Occipital lobe (tissue), 2 donors: ENCODE measurements around the gene CACNA1C. TPM values are rescaled to one million over a fixed set of nuclear protein-coding genes. Genes with fewer than 3 reads are reported as not detected.
"Not testable (repeated sequence)": the region's sequence is repeated elsewhere in the genome, so short reads cannot be mapped to it uniquely, and the experiment has no call there.

Experiments
- DNase-seq: peaks from one replicate; lab custom pipeline; 2025; lab: John Stamatoyannopoulos, UW
- total RNA-seq: library from RNA; depleted of rRNA; stranded (reverse); fragments of >200 nt; gene quantifications from one replicate; pipeline ENCODE4 v1.2.3, GENCODE V29; 2014

The CACNA1C gene
- total RNA-seq, 1 donor from 2014 or later, result 21.4 TPM

DNA sequence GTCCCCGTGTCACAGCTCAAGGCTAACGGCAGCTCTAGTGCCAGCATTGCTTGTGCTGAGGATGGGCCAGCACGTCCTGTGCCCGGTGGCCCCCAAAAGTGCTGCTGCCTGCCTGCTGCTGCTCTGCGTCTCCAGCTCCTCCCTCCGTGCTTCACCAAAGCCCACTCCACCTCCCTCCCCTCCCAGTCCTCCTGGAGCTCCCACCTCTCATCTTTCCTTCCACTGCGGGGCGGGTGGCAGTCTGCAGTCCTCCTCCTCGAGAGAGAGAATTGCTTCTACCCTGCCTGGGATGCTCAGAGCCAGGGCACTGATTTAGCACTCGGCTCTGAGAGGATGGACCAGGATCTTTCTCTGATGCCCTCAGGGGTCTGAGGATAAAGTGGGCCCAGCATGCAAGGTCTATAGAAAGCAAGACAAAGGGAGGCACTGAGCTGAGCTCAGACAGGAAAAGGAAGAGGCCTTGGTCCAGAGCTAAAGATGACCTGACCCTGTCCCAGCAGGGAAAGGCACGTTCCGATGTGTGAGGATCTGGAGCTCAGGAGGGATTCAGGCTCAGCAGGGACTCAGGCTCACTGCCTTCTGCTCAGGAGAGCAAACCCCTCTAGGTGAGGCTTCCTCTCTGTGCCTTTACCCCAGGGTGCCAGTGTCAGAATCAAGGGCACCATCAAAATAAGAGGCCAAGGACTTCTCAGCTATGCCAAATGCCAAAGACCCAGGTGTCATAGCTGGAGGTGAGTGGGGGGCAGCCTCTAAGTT is 628.8 kb downstream of the CACNA1C start:
- no peak for DNase-seq

- no peak for DNase-seq
Measured at GRCh38 chr12:2682296-2683251, 629.8 kb downstream of the CACNA1C start.

- DNase-seq, result no peak
Measured at GRCh38 chr12:2683283-2684025, 630.7 kb downstream of the CACNA1C start.

DNA sequence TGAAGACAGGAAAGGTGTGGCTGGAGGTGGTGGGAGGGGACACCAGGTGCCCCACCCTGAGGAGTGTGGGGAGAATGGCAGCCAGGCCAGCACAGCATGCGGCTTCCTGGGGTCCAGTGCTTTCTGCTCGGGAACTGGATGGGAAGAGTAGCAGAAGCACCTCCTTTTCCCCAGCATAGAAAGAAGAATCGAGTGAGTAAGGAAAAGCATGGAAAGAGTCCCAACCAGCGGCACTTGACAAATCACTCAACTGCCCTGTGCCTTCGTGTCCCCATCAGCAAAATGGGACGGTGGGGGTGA is 631.2 kb downstream of the CACNA1C start:
- not testable (repeated sequence) for DNase-seq

DNA sequence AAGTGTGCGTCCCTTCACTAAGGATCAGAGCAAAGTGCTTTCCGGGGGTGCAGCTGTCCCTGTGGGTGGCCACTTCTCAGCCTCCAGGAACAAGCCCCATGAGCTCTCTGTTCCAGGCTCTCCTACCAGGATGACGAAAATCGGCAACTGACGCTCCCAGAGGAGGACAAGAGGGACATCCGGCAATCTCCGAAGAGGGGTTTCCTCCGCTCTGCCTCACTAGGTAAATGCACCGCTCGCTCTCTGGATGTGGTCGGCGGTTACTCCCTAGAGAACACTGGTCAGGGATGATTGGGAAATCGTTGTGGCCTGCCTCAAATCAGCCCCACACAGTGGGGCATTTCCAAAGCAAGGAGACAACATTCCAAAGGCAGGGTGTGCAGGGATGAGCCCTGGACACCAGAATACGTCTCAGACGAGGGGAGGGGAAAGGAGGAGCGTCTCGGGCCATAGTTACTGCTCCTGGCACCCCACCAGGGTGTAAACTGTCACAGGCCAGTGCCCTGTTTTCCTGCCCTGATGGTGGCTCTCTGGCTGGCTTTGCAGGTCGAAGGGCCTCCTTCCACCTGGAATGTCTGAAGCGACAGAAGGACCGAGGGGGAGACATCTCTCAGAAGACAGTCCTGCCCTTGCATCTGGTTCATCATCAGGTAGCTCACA is 633.0 kb downstream of the CACNA1C start:
- not testable (repeated sequence) for DNase-seq

- no peak for DNase-seq
Measured at GRCh38 chr12:2686280-2686646, 633.5 kb downstream of the CACNA1C start.

GRCh38 chr12:2687058-2687457 is 634.3 kb downstream of the CACNA1C start:
- DNase-seq, result no peak

GRCh38 chr12:2687726-2688125 is 634.9 kb downstream of the CACNA1C start:
- DNase-seq, result no peak

DNA sequence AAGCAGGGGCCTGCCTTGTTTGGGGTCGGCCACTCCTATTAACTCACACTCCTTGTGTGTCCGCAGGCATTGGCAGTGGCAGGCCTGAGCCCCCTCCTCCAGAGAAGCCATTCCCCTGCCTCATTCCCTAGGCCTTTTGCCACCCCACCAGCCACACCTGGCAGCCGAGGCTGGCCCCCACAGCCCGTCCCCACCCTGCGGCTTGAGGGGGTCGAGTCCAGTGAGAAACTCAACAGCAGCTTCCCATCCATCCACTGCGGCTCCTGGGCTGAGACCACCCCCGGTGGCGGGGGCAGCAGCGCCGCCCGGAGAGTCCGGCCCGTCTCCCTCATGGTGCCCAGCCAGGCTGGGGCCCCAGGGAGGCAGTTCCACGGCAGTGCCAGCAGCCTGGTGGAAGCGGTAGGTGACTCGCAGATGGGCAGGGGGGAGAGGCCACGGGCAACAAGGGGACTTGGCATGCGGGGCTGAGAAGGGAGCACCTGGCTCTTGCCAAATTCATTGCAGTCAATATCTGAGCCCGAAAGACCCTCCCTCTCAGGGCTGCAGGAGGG is 635.7 kb downstream of the CACNA1C start:
- DNase-seq, result no peak

DNA sequence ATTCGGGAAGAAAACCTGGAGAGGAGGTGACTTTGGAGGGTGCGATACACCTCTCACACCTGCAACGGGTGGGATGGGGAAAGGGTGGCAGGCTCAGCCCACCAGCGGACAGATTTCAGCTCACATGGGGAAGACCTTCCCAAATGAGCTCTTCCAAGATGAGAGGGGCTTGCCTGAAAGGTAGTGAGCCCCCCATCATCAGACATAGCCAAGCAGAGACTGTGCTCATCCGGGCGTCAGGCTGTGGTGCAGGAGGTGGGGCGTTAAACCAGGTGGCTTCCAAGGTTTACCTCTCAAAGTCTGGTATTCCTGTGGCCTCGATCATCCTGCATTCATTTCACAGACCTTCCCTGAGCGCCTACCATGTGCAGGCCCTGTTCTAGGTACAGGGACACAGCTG is 636.6 kb downstream of the CACNA1C start:
- no peak for DNase-seq

GRCh38 chr12:2689879-2690278 is 637.1 kb downstream of the CACNA1C start:
- no peak for DNase-seq

DNA sequence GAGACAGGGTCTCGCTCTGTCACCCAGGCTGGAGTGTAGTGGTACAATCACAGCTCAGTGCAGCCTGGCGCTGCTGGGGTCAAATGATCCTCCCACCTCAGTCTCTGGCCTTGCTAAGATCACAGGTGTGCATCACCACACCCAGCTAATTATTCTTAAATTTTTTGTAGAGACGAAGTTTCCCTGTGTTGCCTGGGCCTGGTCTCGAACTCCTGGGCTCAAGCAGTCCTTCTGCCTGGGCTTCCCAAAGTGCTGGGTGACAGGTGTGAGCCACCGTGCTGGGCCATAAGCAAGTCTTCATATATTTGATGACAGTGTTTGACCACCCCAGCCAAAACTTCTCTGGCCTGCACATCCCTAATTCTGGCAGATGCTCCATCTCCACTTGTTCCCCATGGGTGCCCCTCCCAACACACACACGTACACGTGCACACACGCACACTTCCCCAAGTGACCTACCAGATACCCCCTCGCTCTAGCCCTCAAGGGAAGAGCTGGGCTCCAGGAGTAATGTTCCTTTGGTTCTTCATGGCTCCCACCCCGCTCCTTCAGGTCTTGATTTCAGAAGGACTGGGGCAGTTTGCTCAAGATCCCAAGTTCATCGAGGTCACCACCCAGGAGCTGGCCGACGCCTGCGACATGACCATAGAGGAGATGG is 637.7 kb downstream of the CACNA1C start:
- DNase-seq, result no peak

- DNase-seq, result no peak
Measured at GRCh38 chr12:2691006-2691344, 638.2 kb downstream of the CACNA1C start.

DNA sequence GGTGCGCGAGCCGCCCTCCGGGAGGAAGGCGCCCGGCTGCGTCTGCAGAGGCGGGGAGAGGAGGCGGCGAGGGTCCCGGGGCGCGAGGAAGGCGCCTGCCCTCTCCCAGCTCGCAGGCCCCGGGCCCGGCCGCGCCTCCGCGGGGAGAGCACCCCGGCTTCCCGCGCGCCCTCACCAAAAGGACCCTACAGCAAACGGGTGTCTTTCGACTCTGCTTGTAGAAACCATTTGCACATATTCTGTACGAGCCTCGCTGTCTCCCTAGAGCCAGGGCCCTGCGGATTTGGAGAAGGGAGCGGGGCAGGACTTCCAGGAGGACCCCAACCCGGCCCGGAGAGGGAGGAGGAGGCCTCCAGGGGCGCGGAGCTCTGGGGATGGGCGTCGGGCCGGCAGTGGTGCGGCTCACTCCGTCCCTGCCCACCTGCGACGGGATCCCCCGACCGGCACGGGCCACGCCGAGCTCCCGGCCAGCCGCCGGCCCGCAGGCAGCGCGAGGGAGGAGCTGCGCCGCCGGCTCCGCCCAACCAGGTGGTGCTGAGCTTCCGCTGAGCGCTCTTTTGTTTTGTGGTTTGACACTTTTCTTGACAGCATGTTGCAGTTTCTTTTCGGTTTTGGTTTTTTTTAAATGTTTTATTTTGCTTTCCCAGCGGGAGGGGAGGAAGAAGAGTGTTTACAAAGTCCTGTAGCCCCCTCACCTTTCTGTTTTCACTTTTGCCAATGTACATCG is 638.7 kb downstream of the CACNA1C start:
- no peak for DNase-seq

DNA sequence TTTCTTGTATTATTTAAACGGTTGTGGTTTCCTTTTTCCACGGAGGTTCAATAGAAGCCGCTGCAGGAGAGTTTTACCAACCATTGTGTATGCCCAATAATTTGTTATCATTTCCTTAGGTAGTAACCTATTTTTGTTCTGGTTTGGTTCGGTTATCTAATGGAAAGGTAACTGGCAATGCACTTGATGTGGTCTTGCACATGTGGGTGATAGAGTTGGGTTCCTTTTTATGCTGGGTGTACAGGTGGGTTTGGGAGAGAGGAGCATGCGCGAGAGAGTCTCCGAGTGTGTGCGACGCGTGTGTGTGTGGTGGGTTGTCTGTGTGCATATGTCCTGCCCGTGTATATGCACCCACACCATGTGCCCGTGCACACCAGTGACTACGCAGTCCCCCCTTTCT is 639.3 kb downstream of the CACNA1C start:
- no peak for DNase-seq

DNA sequence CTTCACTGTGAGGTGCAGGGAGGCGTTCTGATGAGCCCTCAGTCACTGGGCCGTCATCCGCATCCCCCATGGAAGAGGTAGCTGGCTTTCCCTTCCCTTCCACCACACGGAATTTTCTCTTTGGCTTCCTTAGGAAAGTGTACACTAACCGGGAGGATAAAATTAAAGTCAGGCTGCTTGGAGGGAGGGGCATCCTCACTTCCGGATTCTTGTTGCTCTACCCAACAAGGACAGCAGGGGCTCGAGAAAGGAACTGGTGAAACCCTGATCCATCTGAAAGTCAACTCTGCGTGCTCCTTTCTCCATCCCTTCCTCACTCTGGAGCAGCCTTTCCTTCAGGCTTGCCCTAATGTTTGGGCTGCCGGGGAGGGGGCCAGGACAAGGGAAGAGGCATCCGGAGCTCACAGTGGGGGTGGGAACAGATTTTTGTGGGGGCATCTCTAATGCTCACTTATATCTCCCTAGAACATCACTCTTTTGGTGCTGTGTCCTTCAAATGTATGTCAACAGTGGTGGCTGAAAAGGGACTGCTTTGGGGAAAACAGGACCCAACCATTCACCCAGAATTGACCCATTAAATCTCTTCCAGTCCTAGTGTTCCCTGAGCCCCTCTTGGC is 640.6 kb downstream of the CACNA1C start:
- no peak for DNase-seq

- no peak for DNase-seq
Measured at GRCh38 chr12:2693980-2694610, 641.3 kb downstream of the CACNA1C start.

- DNase-seq, result no peak
Measured at GRCh38 chr12:2696136-2696535, 643.3 kb downstream of the CACNA1C start.
